ENCODE measurements around the gene WNT5A. TPM values are rescaled to one million over a fixed set of nuclear protein-coding genes. Genes with fewer than 3 reads are reported as not detected.

Gene WNT5A
- polyA plus RNA-seq, 1 donor from 2014 or later: 0.59 TPM

- Histone ChIP-seq H3K27me3 (ENCODE audit: insufficient read depth, low read depth, low read length) (no peaks in the 10 kb centered on the region), H3K4me2 (ENCODE audit: low read length) (no peak overlapping the region), H3K9me3 (ENCODE audit: low read length) (no peaks in the 10 kb centered on the region), H3K27ac (ENCODE audit: low read length) (no peak overlapping the region), H4K20me1 (ENCODE audit: insufficient read depth) (no peaks in the 10 kb centered on the region), H3K9me2 (ENCODE audit: insufficient read depth, low read length) (no peaks in the 10 kb centered on the region), H2AFZ (ENCODE audit: low read depth, low read length) (no peak overlapping the region), H3K9ac (ENCODE audit: low read length) (no peak overlapping the region), H3F3A (ENCODE audit: insufficient read depth, low read length, poor library complexity, severe bottlenecking) (no peaks in the 10 kb centered on the region), H3K36me3 (ENCODE audit: insufficient read depth, low read length) (no peaks in the 10 kb centered on the region), H3K4me3 (ENCODE audit: low read length) (no peak overlapping the region), H3K79me2 (replicated peaks; ENCODE audit: insufficient read depth, low read length) (no peaks in the 10 kb centered on the region)
- TF ChIP-seq EP300 (conservative IDR thresholded peaks at IDR 0.05; ENCODE audit: poor library complexity, severe bottlenecking) (no peak), EZH2 (IDR thresholded peaks at IDR 0.05; ENCODE audit: borderline replicate concordance, insufficient read depth, low read length, poor library complexity, severe bottlenecking) (no peak), SMC3 (conservative IDR thresholded peaks at IDR 0.05; ENCODE audit: poor library complexity) (no peak)
These were observed 40.3 kb upstream of the WNT5A start for GRCh38 chr3:55527361-55527760.

- TF ChIP-seq MXI1 (conservative IDR thresholded peaks at IDR 0.05; ENCODE audit: poor library complexity, severe bottlenecking) (no peak), POLR2AphosphoS5 (IDR thresholded peaks at IDR 0.05) (no peak), EZH2 (IDR thresholded peaks at IDR 0.05; ENCODE audit: borderline replicate concordance, insufficient read depth, low read length, poor library complexity, severe bottlenecking) (no peak), SMC3 (conservative IDR thresholded peaks at IDR 0.05; ENCODE audit: poor library complexity) (no peak), RAD21 (conservative IDR thresholded peaks at IDR 0.05) (no peak), REST (IDR thresholded peaks at IDR 0.05; ENCODE audit: borderline replicate concordance) (no peak), TAF1 (IDR thresholded peaks at IDR 0.05; ENCODE audit: low read depth) (no peak), CTCF (IDR thresholded peaks at IDR 0.05; ENCODE audit: poor library complexity, severe bottlenecking) (no peak), EP300 (conservative IDR thresholded peaks at IDR 0.05; ENCODE audit: poor library complexity, severe bottlenecking) (no peak)
These were observed 39.4 kb upstream of the WNT5A start for GRCh38 chr3:55526332-55527030.

More at GRCh38 chr3:55526332-55527030, 39.4 kb upstream of the WNT5A start:
- no peaks in the 10 kb centered on the region for H3K27me3 ChIP-seq (ENCODE audit: insufficient read depth, low read depth, low read length)
- H3K27ac ChIP-seq (ENCODE audit: low read length): no peak overlapping the region
- H3F3A ChIP-seq (ENCODE audit: insufficient read depth, low read length, poor library complexity, severe bottlenecking): no peaks in the 10 kb centered on the region
- H3K4me2 ChIP-seq (ENCODE audit: low read length): no peak overlapping the region
- H4K20me1 ChIP-seq (ENCODE audit: insufficient read depth): no peaks in the 10 kb centered on the region
- no peak overlapping the region for H3K9ac ChIP-seq (ENCODE audit: low read length)
- H3K36me3 ChIP-seq (ENCODE audit: insufficient read depth, low read length): no peaks in the 10 kb centered on the region
- no peak overlapping the region for H3K4me3 ChIP-seq (ENCODE audit: low read length)
- no peak overlapping the region for H2AFZ ChIP-seq (ENCODE audit: low read depth, low read length)
- no peaks in the 10 kb centered on the region for H3K79me2 ChIP-seq (replicated peaks; ENCODE audit: insufficient read depth, low read length)
- no peaks in the 10 kb centered on the region for H3K9me3 ChIP-seq (ENCODE audit: low read length)
- H3K9me2 ChIP-seq (ENCODE audit: insufficient read depth, low read length): no peaks in the 10 kb centered on the region
